A549 (cell line): ENCODE results near the gene ABCC6. TPM values are rescaled to one million over a fixed set of nuclear protein-coding genes. Genes with fewer than 3 reads are reported as not detected.
"Not testable (repeated sequence)": the region's sequence is repeated elsewhere in the genome, so short reads cannot be mapped to it uniquely, and the experiment has no call there.

Experiments
- ATAC-seq, 2 experiments: fragments of 200-7000 bp in 1 of 2; fragments of >200 bp in 1 of 2; cut with Nextera tagmentation in 1 of 2; cut with Tn5 transposase in 1 of 2; 3 replicates each; pipeline versions ENCODE4 v1.8.0 to v1.9.1; 2018 to 2020; ENCODE audit warnings: mild to moderate bottlenecking in 1 of 2, moderate library complexity in 1 of 2
- CTCF ChIA-PET: fragments of 300-600 bp; sonication (Branson Sonifier 250); formaldehyde crosslinking; extraction: SDS; loops from one replicate; lab custom pipeline; 2021; ENCODE audit warnings: antibody characterized with exemption, inconsistent platforms; lab: Yijun Ruan, JAX
- POLR2A ChIA-PET: fragments of 350-600 bp; formaldehyde crosslinking; extraction: SDS; loops from one replicate; lab custom pipeline; 2021; ENCODE audit warnings: antibody characterized with exemption, inconsistent platforms; lab: Yijun Ruan, JAX
- DNase-seq, 2 experiments: peaks; one replicate each; pipeline versions ENCODE4 v3.0.0 to v3.0.0-alpha.2; 2011 to 2016; ENCODE audit warnings: low read depth in 1 of 2, low spot score in 1 of 2
- FAIRE-seq: peaks from 2 replicates; lab custom pipeline; 2011; peaks lifted over from hg19 to GRCh38; lab: Jason Lieb, UNC
- H3K27ac ChIP-seq, 2 experiments: fragments of >200 bp; sonication (Bioruptor Twin); formaldehyde crosslinking; 3 replicates each; pipeline ENCODE4 v1.5.1; 2016 to 2017
- H3K4me1 ChIP-seq: fragments of >200 bp; sonication (Bioruptor Twin); formaldehyde crosslinking; 3 replicates; pipeline ENCODE4 v1.6.1; 2016
- H3K4me2 ChIP-seq: fragments of >200 bp; sonication (Bioruptor Twin); formaldehyde crosslinking; 3 replicates; pipeline ENCODE4 v1.6.1; 2016
- H3K4me3 ChIP-seq: fragments of >200 bp; sonication (Bioruptor Twin); formaldehyde crosslinking; 3 replicates; pipeline ENCODE4 v1.5.1; 2016
- H3K9me3 ChIP-seq: fragments of >200 bp; sonication (Bioruptor Twin); formaldehyde crosslinking; 3 replicates; pipeline ENCODE4 v1.6.1; 2016
- CEBPB ChIP-seq, 2 experiments: fragments of >200 bp in 1 of 2; sonication (Bioruptor Twin) in 1 of 2; formaldehyde crosslinking in 1 of 2; IDR thresholded peaks; 2 replicates each; pipeline ENCODE4 v1.6.1; 2012 to 2016
- MAFK ChIP-seq: fragments of 450-650 bp; IDR thresholded peaks from 2 replicates; pipeline ENCODE4 v1.6.1; 2014; ENCODE audit not compliant: partially characterized antibody
- WGBS: methylation state at CpG from one replicate; pipeline ENCODE4 v1.1.6; 2017; ENCODE audit errors: missing lambda C conversion rate; 5-methylcytosine and 5-hydroxymethylcytosine counted together
- polyA plus RNA-seq, 4 experiments: library from polyadenylated mRNA; depleted of rRNA in 3 of 4; stranded (reverse); fragments of >200 nt; fragmentation: RNase III in 1 of 4; extraction: RNeasy Plus Mini Kit Qiagen cat#74134 plus additional on column Dnase treatment in 1 of 4; gene quantifications; 2 replicates in 3 of 4; 3 replicates in 1 of 4; pipeline ENCODE4 v1.2.3, GENCODE V29; 2011 to 2017
- TF ChIP-seq, protein P1 (sequence below): fragments of >200 bp; sonication (Bioruptor Twin); formaldehyde crosslinking; IDR thresholded peaks from 2 replicates; pipeline ENCODE4 v1.6.1; 2016

The ABCC6 gene
- polyA plus RNA-seq, 2 of the 4 experiments (the other 2 are of a cell fraction): 3.6 to 5.0 TPM

DNA sequence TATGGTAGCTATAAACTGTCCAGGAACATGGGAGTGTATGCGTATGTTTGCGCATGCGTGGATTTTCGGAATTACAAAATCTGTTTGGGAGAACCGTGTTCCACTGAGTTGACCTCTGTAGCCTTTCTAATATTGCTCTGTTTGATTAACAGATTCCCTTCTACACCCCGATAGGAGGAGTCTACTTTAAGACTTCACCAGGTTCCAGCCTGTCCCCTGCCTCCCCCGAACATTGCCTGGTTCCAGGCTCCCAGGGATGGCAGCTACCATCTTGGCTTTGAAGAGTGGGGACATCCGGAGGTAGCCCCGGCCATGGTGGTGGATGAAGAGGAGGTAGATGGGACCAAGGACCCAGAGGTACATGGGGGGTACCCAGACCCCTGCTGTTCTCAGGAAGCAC, 1.9 kb downstream of the ABCC6 start:
- H3K4me3 ChIP-seq, ATAC-seq, H3K4me1 ChIP-seq, H3K27ac ChIP-seq, H3K4me2 ChIP-seq, POLR2A ChIA-PET, H3K9me3 ChIP-seq, DNase-seq, FAIRE-seq: not testable (repeated sequence)
- 87% methylated on average over 2 of the region's 9 CpGs for WGBS
- CTCF ChIA-PET: interaction anchor here (0.5 kb wide), 1 partner anchor 1914 kb away, joined by 3 read pairs; no protein-coding TSS in a partner anchor

DNA sequence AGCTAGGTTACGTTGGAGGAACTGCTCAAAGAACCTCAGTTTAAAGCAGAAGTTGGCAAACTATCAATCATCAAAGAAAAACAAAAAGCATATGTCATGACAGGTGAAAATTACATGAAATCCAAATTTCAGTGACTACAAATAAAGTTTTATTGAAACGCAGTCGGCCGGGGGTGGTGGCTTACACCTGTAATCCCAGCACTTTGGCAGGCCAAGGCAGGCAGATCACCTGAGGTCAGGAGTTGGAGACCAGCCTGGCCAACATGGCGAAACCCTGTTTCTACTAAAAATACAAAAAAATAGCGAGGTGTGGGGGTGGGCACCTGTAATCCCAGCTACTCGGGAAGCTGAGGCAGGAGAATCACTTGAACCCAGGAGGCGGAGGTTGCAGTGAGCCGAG, 2.8 kb downstream of the ABCC6 start:
- H3K4me1 ChIP-seq, H3K4me2 ChIP-seq, ATAC-seq, CTCF ChIA-PET, H3K27ac ChIP-seq, DNase-seq, H3K4me3 ChIP-seq, POLR2A ChIA-PET, FAIRE-seq, H3K9me3 ChIP-seq: not testable (repeated sequence)
- 83% methylated on average over 8 of the region's 9 CpGs for WGBS

DNA sequence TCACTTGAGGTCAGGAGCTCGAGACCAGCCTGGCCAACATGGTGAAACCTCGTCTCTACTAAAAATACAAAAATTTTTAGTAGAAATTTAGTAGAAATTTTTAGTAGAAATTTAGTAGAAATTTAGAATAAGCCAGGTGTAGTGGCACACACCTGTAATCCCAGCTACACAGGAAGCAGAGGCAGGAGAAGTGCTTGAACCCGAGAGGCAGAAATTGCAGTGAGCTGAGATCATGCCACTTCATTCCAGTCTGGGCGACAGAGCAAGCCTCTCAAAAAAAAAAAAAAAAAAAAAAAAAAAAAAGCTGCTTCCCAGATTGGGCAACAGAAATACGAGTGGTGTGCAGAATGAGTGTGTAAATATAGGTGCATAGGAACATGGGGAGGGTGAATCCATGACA, 4.5 kb downstream of the ABCC6 start:
- no CpG with 5 or more reads among the region's 5 CpGs for WGBS
- H3K4me2 ChIP-seq, CTCF ChIA-PET, H3K9me3 ChIP-seq, DNase-seq, H3K27ac ChIP-seq, ATAC-seq, H3K4me3 ChIP-seq, FAIRE-seq, POLR2A ChIA-PET: not testable (repeated sequence)
- peaks cover 15% of the 10 kb centered on the region for H3K4me1 ChIP-seq

DNA sequence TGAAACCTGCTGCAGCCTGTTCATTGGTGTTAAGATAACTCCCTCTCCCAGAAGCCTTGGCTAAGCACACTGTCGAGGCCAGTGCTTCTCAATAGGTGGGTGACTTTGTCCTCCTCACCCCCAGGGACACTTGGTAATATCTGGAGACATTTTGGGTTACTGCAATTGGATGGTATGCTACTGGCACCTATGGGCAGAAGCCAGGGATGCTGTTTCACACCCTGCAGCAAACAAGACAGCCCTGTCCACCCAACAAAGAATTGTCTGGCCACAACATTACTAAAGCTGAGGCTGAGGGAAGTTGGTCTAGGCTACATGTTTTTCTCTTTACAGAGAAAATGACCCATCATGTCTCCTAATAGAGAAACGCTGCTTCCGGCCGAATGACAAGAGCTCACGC, 4.9 kb downstream of the ABCC6 start:
- FAIRE-seq, DNase-seq, H3K4me2 ChIP-seq, POLR2A ChIA-PET, CTCF ChIA-PET, H3K9me3 ChIP-seq, H3K27ac ChIP-seq, H3K4me3 ChIP-seq: not testable (repeated sequence)
- ATAC-seq: peak; percentile 17 to 19; a peak in 2 of 6 replicates
- H3K4me1 ChIP-seq: peaks cover 17% of the 10 kb centered on the region
- WGBS: no CpG with 5 or more reads among the region's 5 CpGs

DNA sequence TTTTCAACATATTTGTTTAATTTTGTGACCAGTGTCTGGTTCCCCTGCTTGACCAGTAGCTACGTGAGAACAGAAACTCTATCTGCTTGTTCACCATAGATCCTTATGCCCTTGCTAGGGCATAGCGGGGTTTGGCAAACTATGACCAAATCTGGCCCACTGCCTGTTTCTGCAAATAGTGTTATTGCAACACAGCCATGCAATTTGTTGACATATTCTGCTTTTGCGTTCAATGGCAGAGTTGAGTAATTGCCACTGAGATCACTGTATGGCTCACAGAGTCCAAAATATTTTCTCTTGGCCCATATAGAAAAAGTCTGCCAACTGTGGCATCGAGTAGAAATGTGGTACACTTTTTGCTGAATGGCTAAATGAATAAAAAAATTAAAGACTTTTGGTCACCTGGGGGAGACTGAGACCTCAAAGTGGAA, 9.4 kb downstream of the ABCC6 start:
- Histone ChIP-seq H3K4me2 (peak overlapping the region; percentile 72), H3K4me1 (peaks cover 24% of the 10 kb centered on the region), H3K27ac (peak overlapping the region; percentile 59 to 80)
- TF ChIP-seq CEBPB (IDR thresholded peaks at IDR 0.05): peak; percentile 53 to 72; a peak in 3 of 4 replicates
- TF ChIP-seq, protein P1, sequence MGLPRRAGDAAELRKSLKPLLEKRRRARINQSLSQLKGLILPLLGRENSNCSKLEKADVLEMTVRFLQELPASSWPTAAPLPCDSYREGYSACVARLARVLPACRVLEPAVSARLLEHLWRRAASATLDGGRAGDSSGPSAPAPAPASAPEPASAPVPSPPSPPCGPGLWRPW: 0 out of 2 replicates have a peak, but pooled peaks have one; percentile 7
- peak; percentile 8 for TF ChIP-seq MAFK
- CTCF ChIA-PET, H3K9me3 ChIP-seq, FAIRE-seq, POLR2A ChIA-PET, H3K4me3 ChIP-seq: not testable (repeated sequence)
- ATAC-seq (peak; percentile 83 to 84), DNase-seq (peak in 1 of 2 experiments; percentile 59)
- 2% methylated on average over 2 of the region's 4 CpGs for WGBS

DNA sequence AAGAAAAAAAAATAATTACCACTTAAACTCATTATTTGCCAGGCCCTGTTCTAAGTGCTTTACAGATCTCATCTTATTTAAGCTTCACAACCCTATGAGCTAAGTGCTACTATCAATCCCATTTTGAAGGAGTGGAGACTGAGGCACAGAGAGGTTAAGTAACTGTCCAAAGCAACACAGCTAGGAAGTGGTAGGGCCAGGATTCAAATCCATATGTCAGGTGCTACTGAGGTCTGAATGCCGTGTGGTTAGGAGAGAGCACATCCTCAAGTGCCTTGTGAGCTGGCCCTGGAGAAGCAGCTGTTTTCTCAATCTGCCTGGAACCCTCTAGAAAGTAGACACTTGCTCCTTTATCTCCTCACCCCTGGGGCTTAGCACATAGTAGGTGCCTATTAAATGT, 11.9 kb downstream of the ABCC6 start:
- Histone ChIP-seq H3K4me1 (peaks cover 18% of the 10 kb centered on the region), H3K27ac (peak overlapping the region in 1 of 2 experiments; percentile 38; a peak in 1 of 6 replicates)
- H3K9me3 ChIP-seq, H3K4me3 ChIP-seq, FAIRE-seq, DNase-seq, ATAC-seq, H3K4me2 ChIP-seq, CTCF ChIA-PET, POLR2A ChIA-PET: not testable (repeated sequence)
- WGBS: 90% methylated on average over 1 of the region's 1 CpG

DNA sequence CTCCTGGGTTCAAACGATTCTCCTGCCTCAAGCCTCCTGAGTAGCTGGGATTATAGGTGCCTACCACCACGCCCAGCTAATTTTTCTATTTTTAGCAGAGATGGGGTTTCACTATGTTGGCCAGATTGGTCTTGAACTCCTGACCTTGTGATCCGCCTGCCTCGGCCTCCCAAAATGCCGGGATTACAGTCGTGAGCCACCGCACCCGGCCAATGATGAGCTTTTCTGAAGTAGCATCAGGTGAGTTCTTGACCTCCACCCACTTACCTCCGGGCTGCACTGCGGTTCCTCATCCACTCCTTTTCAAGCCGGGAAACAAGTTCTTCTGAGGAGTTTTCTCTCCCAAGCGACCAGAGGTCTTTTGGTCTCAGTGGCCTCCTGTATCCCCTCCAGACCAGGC, 14.8 kb downstream of the ABCC6 start:
- 83% methylated on average over 12 of the region's 12 CpGs for WGBS
- DNase-seq, POLR2A ChIA-PET, H3K27ac ChIP-seq, H3K4me1 ChIP-seq, H3K4me2 ChIP-seq, FAIRE-seq, H3K4me3 ChIP-seq, CTCF ChIA-PET, ATAC-seq, H3K9me3 ChIP-seq: not testable (repeated sequence)

DNA sequence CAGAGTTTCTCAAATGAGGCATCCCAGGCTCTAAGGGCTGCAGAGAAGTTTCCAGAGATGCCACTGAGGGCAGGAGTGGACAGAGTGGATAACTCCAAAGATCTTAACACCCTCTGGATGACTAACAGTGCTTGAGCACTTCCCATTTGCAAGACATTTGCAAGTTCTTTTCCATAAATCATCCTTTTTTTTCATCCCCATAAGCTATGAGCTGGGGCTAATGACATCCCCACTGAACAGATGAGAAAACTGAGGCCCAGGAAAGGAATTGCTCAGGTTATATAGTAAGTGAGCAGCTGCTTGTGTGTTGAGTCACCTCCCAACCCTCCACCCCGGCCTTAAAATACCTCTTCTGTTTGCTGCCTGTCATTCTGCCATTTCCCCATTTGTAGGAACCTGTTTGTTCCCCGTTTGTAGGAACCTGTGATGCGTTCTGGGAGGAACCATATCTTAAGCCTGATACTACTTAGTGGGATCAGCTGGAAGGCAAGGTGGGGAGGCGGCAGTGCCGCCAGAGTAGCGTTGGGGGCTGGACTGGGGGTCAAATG, 15.4 kb downstream of the ABCC6 start:
- POLR2A ChIA-PET, H3K9me3 ChIP-seq, H3K4me3 ChIP-seq, H3K4me2 ChIP-seq, H3K4me1 ChIP-seq, H3K27ac ChIP-seq, ATAC-seq, FAIRE-seq, CTCF ChIA-PET, DNase-seq: not testable (repeated sequence)
- WGBS: 64% methylated on average over 6 of the region's 6 CpGs

DNA sequence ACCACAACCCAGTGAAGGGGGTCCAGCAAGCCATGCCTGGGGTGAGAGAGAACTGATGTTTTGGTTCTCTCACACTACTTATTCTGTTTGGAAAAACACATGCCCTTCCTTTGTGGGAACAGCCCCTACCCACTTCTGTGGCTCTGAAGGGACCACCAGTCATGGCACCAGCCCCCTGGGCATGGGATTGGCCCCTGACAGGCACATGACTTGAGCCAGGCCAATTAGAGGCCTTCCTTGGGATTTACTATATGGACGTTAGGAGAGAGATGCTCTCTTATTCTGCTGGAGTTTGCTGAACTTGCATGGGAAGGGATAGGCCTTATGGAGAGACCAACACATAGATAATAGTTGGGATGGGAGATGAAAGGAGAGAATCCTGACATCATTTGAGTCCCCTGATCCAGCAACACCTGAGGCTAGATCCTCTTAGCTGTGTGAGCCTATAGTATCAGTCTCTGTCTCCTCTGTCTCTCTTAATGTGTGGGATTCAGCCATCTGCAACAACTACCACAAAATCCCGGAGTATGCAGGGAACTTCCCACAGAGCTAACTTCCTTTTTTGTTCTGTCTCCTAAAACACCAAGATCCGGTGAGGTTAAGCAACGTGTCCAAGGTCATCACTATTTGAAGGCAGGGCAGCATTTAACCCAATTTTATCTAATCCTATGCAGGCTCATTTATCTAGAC, 16.1 kb downstream of the ABCC6 start:
- CTCF ChIA-PET, FAIRE-seq, DNase-seq, H3K4me1 ChIP-seq, H3K4me3 ChIP-seq, H3K27ac ChIP-seq, H3K9me3 ChIP-seq, H3K4me2 ChIP-seq, POLR2A ChIA-PET: not testable (repeated sequence)
- WGBS: 76% methylated on average over 4 of the region's 4 CpGs
- ATAC-seq: peak in 1 of 2 experiments; percentile 11; a peak in 1 of 6 replicates

DNA sequence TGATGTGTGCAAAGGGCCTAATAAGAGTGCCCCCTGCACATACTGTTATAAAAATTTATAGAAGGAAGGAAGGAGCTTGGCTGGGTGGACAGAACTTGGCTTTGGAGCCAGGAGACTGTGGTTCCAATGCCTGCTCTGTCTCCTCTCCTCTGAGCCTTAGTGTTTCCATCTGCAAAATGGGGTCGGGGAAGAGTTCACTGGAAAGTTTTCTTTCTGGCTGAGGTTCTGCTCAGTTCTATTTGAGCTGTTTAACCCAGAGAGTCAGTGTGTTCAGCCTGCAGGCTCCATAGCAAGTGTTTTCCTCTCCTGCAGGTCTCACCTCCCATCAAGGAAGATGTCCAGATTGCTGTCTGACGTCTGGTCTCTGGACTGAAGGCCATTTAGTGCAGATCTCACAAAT, 17.4 kb downstream of the ABCC6 start:
- FAIRE-seq, H3K27ac ChIP-seq, H3K4me3 ChIP-seq, H3K9me3 ChIP-seq, DNase-seq, CTCF ChIA-PET, H3K4me2 ChIP-seq, POLR2A ChIA-PET, ATAC-seq, H3K4me1 ChIP-seq: not testable (repeated sequence)
- 92% methylated on average over 2 of the region's 2 CpGs for WGBS
